IPS DF 6.9 (cell line): Measurements from ENCODE around the gene RALGPS1.
"Not testable (repeated sequence)": the region's sequence is repeated elsewhere in the genome, so short reads cannot be mapped to it uniquely, and the experiment has no call there.

Experiments
- DNase-seq: peaks from one replicate; pipeline ENCODE4 v3.0.0-alpha.2; 2013; ENCODE audit warnings: low read depth, low spot score
- H3K27ac ChIP-seq: one replicate; pipeline ENCODE4 v1.5.1; 2013; ENCODE audit warnings: low read length, control low read depth
- H3K27me3 ChIP-seq: 2 replicates; pipeline ENCODE4 v1.6.1; 2013; ENCODE audit warnings: mild to moderate bottlenecking, low read length; ENCODE audit not compliant: control insufficient read depth, insufficient read depth
- H3K36me3 ChIP-seq: 2 replicates; pipeline ENCODE4 v1.6.1; 2013; ENCODE audit warnings: low read length; ENCODE audit not compliant: control insufficient read depth, insufficient read depth
- H3K4me1 ChIP-seq: 2 replicates; pipeline ENCODE4 v1.6.1; 2013; ENCODE audit warnings: low read length; ENCODE audit not compliant: control insufficient read depth, insufficient read depth
- H3K4me3 ChIP-seq: 2 replicates; pipeline ENCODE4 v1.5.1; 2013; ENCODE audit warnings: mild to moderate bottlenecking, low read length
- H3K9me3 ChIP-seq: 2 replicates; pipeline ENCODE4 v1.6.1; 2013; ENCODE audit warnings: low read length, inconsistent platforms; ENCODE audit not compliant: control insufficient read depth, insufficient read depth
- WGBS: extraction: QIAGEN DNeasy Blood & Tissue Kit; methylation state at CpG from one replicate; pipeline ENCODE4 v1.1.7; 2013; ENCODE audit warnings: mixed read lengths, missing lambda C conversion rate; ENCODE audit not compliant: insufficient read length, insufficient coverage; 5-methylcytosine and 5-hydroxymethylcytosine counted together

Gene RALGPS1

DNA sequence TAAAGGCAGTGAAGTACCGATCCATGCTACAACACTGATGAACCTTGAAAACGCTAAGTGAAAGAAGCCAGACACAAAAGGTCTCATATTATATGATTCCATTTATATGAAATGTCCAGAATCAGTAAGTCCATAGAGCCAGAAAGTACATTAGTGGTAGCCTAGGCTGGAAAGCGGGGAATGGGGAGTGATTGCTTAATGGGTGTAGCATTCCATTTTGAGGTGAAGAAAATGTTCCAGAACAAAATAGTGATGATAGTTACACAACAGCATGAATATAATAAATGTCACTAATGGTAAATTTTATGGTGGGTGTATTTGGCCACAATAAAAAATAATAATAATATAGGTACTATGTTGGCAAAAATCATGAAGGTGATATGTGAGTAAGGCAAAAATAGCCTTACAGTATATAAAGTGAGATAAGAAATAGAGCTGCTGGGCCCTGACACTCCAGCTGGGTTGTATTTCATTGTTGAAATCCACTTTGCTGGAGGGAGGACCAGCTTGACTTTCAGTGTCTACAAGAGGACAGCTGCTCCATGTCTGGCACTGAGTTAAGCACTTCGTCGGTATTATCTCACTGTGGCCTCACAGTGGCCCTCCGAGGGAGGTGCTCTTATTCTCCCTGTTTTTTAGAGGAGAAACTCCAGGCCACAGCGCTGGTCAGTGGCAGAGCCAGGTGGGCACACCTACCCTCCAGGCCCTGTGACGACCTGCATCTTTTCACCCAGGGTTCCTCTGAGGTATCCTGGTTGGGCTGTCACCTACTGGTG, 230.3 kb downstream of the RALGPS1 start:
- H3K4me3 ChIP-seq = no peak overlapping the region
- no peaks in the 10 kb centered on the region for H3K36me3 ChIP-seq
- H3K4me1 ChIP-seq = peaks cover 3% of the 10 kb centered on the region; the same call in 1 of the 2 replicates
- no peak for DNase-seq
- no peaks in the 10 kb centered on the region for H3K27me3 ChIP-seq
- no peak overlapping the region for H3K27ac ChIP-seq
- WGBS = no CpG with 5 or more reads among the region's 8 CpGs
- H3K9me3 ChIP-seq = no peaks in the 10 kb centered on the region

DNA sequence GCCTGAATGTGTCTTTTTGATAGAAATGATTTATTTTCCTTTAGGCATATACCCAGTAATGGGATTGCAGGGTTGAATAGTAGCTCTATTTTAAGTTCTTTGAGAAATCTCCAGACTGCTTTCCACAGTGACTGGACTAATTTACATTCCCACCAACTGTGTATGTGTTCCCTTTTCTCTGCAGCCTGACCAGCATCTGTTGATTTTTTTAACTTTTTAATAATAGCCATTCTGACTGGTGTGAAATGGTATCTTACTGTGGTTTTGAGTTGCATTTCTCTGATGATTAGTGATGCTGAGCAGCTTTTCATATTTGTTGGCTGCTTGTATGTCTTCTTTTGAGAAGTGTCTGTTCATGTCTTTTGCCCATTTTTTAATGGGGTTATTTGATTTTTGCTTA, 232.3 kb downstream of the RALGPS1 start:
- H3K4me1 ChIP-seq, H3K36me3 ChIP-seq, H3K27me3 ChIP-seq, DNase-seq, H3K9me3 ChIP-seq, H3K27ac ChIP-seq, H3K4me3 ChIP-seq: not testable (repeated sequence)

DNA sequence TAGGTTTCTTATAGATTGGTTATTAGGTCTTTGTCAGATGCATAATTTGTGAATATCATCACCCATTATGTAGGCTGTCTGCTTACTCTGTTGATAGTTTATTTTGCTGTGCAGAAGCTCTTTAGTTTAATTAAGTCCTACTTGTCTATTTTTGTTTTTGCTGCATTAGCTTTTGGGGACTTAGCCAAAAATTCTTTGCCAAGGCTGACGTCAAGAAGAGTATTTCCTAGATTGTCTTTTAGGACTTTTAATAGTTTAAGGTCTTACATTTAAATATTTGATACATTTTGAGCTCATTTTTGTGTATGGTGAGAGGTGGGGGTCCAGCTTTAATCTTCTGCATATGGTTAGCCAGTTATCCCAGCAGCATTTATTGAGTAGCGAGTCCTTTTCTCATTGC, 232.7 kb downstream of the RALGPS1 start:
- no peaks in the 10 kb centered on the region for H3K27me3 ChIP-seq
- H3K9me3 ChIP-seq = no peaks in the 10 kb centered on the region
- no CpG with 5 or more reads among the region's 2 CpGs for WGBS
- H3K4me3 ChIP-seq = no peak overlapping the region
- no peaks in the 10 kb centered on the region for H3K36me3 ChIP-seq
- H3K27ac ChIP-seq = no peak overlapping the region
- peaks cover under 1% of the 10 kb centered on the region; the same call in 1 of the 2 replicates for H3K4me1 ChIP-seq
- DNase-seq = no peak

- H3K9me3 ChIP-seq = no peaks in the 10 kb centered on the region
- no CpG with 5 or more reads among the region's 5 CpGs for WGBS
- no peaks in the 10 kb centered on the region for H3K36me3 ChIP-seq
Observed at GRCh38 chr9:127148014-127148413, 233.4 kb downstream of the RALGPS1 start.

DNA sequence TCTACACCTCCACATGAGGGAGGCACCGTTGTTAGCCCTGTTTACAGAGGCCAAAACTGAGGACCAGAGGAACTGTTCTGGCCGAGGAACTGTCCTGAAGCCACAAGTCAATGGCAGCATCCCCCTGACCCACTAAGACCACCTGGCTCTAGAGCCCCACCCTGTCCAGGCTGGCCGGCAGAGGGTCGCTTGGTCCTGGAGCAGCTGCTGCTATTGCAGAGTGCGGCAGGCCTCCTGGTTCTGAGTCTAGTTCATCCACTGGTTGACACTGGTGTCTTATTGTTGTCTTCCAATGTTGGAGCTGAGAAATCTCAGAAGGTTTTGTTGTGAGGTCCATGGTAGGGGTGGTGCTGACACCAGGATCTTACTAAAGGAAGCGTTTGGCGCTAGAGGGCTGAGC, 234.4 kb downstream of the RALGPS1 start:
- Histone ChIP-seq H3K4me3 (no peak overlapping the region), H3K4me1 (no peaks in the 10 kb centered on the region; the same call in 1 of the 2 replicates), H3K27me3 (no peaks in the 10 kb centered on the region), H3K36me3 (no peaks in the 10 kb centered on the region), H3K9me3 (no peaks in the 10 kb centered on the region), H3K27ac (no peak overlapping the region)
- no peak for DNase-seq
- no CpG with 5 or more reads among the region's 7 CpGs for WGBS

More at GRCh38 chr9:127148014-127148413, 233.4 kb downstream of the RALGPS1 start:
- Histone ChIP-seq H3K4me3 (no peak overlapping the region), H3K27me3 (no peaks in the 10 kb centered on the region), H3K27ac (no peak overlapping the region), H3K4me1 (no peaks in the 10 kb centered on the region; the same call in 1 of the 2 replicates)
- no peak for DNase-seq

DNA sequence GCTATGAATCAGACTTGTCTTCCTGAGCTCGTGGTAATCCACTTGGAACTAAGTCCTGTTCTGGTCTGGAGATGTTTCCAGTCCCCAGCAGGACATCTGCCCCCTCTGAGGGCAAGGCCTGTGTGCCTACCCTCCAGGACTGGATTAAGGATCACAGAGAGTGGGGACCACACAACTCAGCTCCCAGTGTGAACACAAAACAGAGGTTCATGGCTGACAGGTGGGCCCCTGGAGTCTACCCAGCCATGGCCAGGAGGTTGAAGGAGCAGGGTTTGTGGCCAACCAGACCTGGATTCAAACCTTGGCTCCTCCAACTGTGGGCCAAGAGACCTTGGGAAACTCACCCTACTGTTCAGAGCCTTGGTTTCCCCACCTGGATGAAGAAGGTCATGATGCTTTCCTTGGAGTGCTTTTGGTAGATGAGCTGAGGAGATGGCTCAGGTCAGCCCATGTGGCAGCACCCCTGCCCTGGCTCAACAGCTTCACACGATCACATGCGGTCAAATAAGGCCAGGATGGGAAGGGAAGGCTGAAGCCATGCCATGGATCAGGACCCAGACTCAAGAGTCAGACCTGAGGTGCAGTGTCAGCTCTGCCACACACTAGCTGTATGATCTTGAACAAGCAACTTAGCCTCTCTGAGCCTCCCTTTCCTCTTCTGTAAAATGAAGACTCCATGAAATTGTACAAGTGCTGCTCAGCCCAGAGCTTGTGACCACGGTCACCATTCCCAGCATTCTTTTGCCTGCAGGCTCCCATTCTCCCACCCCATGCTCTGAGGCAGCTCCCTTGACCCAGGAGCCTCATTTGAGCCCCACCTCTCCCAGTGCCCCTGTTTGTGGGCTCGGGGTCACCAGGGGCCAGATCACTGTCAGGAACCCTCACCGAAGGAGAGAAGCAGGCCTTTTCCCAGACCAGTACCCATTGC, 235.1 kb downstream of the RALGPS1 start:
- WGBS = no CpG with 5 or more reads among the region's 6 CpGs
- Histone ChIP-seq H3K4me1 (no peaks in the 10 kb centered on the region; the same call in 1 of the 2 replicates), H3K36me3 (no peaks in the 10 kb centered on the region), H3K4me3 (no peak overlapping the region), H3K9me3 (no peaks in the 10 kb centered on the region), H3K27me3 (no peaks in the 10 kb centered on the region), H3K27ac (no peak overlapping the region)
- no peak for DNase-seq

DNA sequence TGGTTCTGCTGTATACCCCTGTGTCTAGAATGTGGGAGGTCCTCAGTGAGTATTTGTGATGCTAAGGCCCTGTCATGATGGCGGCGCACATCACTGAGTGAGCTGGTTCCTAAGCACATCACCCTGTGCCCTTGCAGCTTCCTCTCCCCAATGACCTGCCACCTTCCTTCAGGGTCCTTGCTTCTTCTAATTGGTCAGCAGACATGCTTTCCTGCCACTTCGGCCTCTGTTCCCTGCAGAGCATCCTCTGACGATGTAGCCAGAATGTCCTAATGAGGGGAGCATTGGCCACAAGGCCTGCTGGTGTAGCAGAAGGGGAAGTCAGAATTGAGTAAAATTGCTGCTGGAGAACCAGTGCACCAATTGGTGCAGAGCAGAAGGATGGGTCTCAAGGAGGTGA, 238.9 kb downstream of the RALGPS1 start:
- no peak overlapping the region for H3K27ac ChIP-seq
- no CpG with 5 or more reads among the region's 4 CpGs for WGBS
- H3K4me3 ChIP-seq = no peak overlapping the region
- H3K4me1 ChIP-seq = no peaks in the 10 kb centered on the region; the same call in 1 of the 2 replicates
- H3K27me3 ChIP-seq = no peaks in the 10 kb centered on the region
- no peaks in the 10 kb centered on the region for H3K9me3 ChIP-seq
- no peak for DNase-seq
- H3K36me3 ChIP-seq = no peaks in the 10 kb centered on the region

DNA sequence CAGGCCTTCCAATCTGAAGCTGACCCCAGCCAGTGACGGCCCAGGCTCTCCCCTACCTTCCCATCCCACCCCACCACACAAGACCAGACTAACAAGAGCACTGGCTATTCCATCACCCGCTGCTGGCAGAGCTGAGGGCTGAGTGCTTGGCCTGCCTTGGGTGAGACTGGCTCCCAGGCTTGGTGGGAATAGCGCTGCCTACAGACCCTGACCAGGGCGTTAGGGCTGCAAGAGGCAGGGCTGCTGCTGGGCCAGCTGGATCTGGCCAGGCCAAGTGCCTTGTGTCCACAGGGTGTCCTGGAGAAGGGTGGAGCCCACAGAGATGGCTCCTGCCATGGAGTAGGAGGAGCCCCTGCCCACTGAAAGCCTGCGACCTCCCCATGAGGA, 239.4 kb downstream of the RALGPS1 start:
- no CpG with 5 or more reads among the region's 5 CpGs for WGBS
- DNase-seq = no peak
- no peaks in the 10 kb centered on the region for H3K27me3 ChIP-seq
- H3K9me3 ChIP-seq = no peaks in the 10 kb centered on the region
- no peak overlapping the region for H3K27ac ChIP-seq
- H3K36me3 ChIP-seq = no peaks in the 10 kb centered on the region
- H3K4me3 ChIP-seq = no peak overlapping the region
- peaks cover under 1% of the 10 kb centered on the region for H3K4me1 ChIP-seq

DNA sequence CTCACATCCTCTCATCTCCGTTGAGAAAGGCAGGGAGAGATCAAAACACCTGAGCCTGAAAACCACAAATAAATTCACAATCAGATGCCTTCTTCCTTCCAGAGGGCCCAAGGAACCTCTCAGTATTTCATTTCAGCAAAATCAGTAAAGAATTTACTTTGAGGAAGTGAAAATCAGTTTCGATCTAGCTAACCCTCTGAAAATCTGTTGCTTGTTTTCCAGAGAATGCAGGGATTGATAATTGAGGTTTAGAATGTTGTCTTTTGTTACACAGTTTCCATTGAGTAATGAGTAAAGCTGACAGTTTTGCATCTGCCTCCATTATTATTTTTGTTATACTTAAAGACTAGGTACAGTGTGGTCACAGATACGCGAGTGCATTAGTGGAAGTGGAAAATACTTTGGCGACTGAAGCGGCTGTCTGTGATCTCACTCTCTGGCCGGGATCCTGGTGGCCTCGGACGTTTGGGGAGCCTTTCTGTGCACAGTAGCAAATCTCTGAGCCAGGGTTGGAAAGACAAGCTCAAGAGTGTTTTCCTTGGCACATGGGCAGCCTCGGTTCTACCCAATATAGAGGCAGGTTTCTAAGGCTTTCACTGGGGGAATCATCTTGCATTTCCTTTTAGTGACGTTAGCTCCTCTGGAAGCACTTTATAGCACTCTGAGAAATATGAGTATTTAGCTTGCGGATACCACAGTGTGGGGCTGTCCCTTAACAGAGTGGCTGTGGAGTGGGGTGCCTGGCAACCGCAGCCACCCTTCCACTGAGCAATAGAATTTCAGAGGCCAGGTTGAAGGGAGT, 240.0 kb downstream of the RALGPS1 start:
- no peaks in the 10 kb centered on the region for H3K9me3 ChIP-seq
- no peaks in the 10 kb centered on the region for H3K36me3 ChIP-seq
- H3K4me3 ChIP-seq = no peak overlapping the region
- no peak overlapping the region for H3K27ac ChIP-seq
- DNase-seq = no peak
- no CpG with 5 or more reads among the region's 13 CpGs for WGBS
- H3K4me1 ChIP-seq = peaks cover 3% of the 10 kb centered on the region
- H3K27me3 ChIP-seq = no peaks in the 10 kb centered on the region

GRCh38 chr9:127155314-127155960, 240.9 kb downstream of the RALGPS1 start:
- Histone ChIP-seq H3K9me3 (no peaks in the 10 kb centered on the region), H3K36me3 (no peaks in the 10 kb centered on the region), H3K27me3 (no peaks in the 10 kb centered on the region), H3K4me3 (no peak overlapping the region), H3K4me1 (peaks cover 5% of the 10 kb centered on the region), H3K27ac (no peak overlapping the region)
- no peak for DNase-seq
- WGBS = no CpG with 5 or more reads among the region's 5 CpGs
